IMR-90 (cell line): ENCODE measurements around the gene OR51E1. TPM values are rescaled to one million over a fixed set of nuclear protein-coding genes. Genes with fewer than 3 reads are reported as not detected.
A peak's percentile ranks its signal among the peaks of the same experiment; 100 is the strongest.

Experiments used
- ATAC-seq: fragments of 200-7000 bp; cut with Tn5 transposase; 2 replicates; pipeline ENCODE4 v1.9.1; 2020; ENCODE audit warnings: low read depth, mild to moderate bottlenecking, moderate library complexity
- Bru-seq: library from RNA; stranded (reverse); fragments of 400-500 nt; gene quantifications from one replicate; lab custom pipeline; 2021; lab: Mats Ljungman, UMichigan
- BruChase-seq, 2 experiments: library from RNA; stranded (reverse); fragments of 400-500 nt; gene quantifications; one replicate each; lab custom pipeline; 2021; lab: Mats Ljungman, UMichigan
- BruUV-seq: library from RNA; stranded (reverse); fragments of 400-500 nt; replicated peaks from 2 replicates; lab custom pipeline; 2021; lab: Mats Ljungman, UMichigan
- CTCF ChIA-PET: fragments of 300-600 bp; formaldehyde crosslinking; extraction: SDS; loops from one replicate; lab custom pipeline; 2021; ENCODE audit warnings: antibody characterized with exemption; lab: Yijun Ruan, JAX
- POLR2A ChIA-PET: fragments of 300-600 bp; sonication (Branson Sonifier 250); formaldehyde crosslinking; loops from one replicate; lab custom pipeline; 2022; ENCODE audit warnings: antibody characterized with exemption; ENCODE audit not compliant: unreplicated experiment; lab: Charles Lee
- DNase-seq: peaks from one replicate; pipeline ENCODE4 v3.0.0; 2013
- H2AFZ ChIP-seq: replicated peaks from 2 replicates; pipeline ENCODE3; 2013; ENCODE audit warnings: low read length, mild to moderate bottlenecking; ENCODE audit not compliant: poor library complexity
- H2AK5ac ChIP-seq: 2 replicates; pipeline ENCODE4 v1.6.1; 2013; ENCODE audit warnings: low read depth, low read length, inconsistent platforms
- H2AK9ac ChIP-seq: replicated peaks from 2 replicates; pipeline ENCODE3; 2013; ENCODE audit warnings: mild to moderate bottlenecking, low read depth, low read length, moderate library complexity; ENCODE audit not compliant: poor library complexity
- H2BK120ac ChIP-seq: 2 replicates; pipeline ENCODE4 v1.6.1; 2013; ENCODE audit warnings: low read depth, low read length, inconsistent platforms
- H2BK15ac ChIP-seq: 3 replicates; pipeline ENCODE4 v1.6.1; 2013; ENCODE audit warnings: low read depth, low read length, inconsistent platforms
- H2BK20ac ChIP-seq: 2 replicates; pipeline ENCODE4 v1.6.1; 2013; ENCODE audit warnings: low read depth, mild to moderate bottlenecking, inconsistent platforms, low read length, moderate library complexity
- H2BK5ac ChIP-seq: 2 replicates; pipeline ENCODE4 v1.6.1; 2013; ENCODE audit warnings: mild to moderate bottlenecking, low read depth, low read length, inconsistent platforms; ENCODE audit not compliant: poor library complexity, severe bottlenecking
- H3K14ac ChIP-seq: replicated peaks from 2 replicates; pipeline ENCODE4 v1.6.1; 2013; ENCODE audit warnings: low read depth, low read length, inconsistent platforms
- H3K18ac ChIP-seq: 2 replicates; pipeline ENCODE4 v1.6.1; 2013; ENCODE audit warnings: low read depth, low read length, control low read depth
- H3K23ac ChIP-seq: 2 replicates; pipeline ENCODE4 v1.6.1; 2013; ENCODE audit warnings: low read depth, low read length, inconsistent platforms
- H3K27ac ChIP-seq: 2 replicates; pipeline ENCODE4 v1.5.1; 2013; ENCODE audit warnings: mild to moderate bottlenecking, control low read depth, low read length; ENCODE audit not compliant: insufficient read depth
- H3K27me3 ChIP-seq: 2 replicates; pipeline ENCODE4 v1.6.1; 2013; ENCODE audit warnings: low read length; ENCODE audit not compliant: control insufficient read depth, insufficient read depth
- H3K36me3 ChIP-seq: 2 replicates; pipeline ENCODE4 v1.6.1; 2013; ENCODE audit warnings: low read length, mixed read lengths; ENCODE audit not compliant: control insufficient read depth, insufficient read depth
- H3K4ac ChIP-seq: 2 replicates; pipeline ENCODE4 v1.6.1; 2013; ENCODE audit warnings: low read depth, low read length, inconsistent platforms
- H3K4me1 ChIP-seq: 2 replicates; pipeline ENCODE4 v1.6.1; 2013; ENCODE audit warnings: low read length, mixed read lengths; ENCODE audit not compliant: control insufficient read depth, insufficient read depth
- H3K4me2 ChIP-seq: 2 replicates; pipeline ENCODE4 v1.6.1; 2013; ENCODE audit warnings: low read depth, mild to moderate bottlenecking, control low read depth, low read length, moderate library complexity
- H3K4me3 ChIP-seq: 2 replicates; pipeline ENCODE4 v1.5.1; 2013; ENCODE audit warnings: low read depth, mild to moderate bottlenecking, control low read depth, low read length, moderate library complexity; ENCODE audit not compliant: insufficient read depth
- H3K56ac ChIP-seq: 2 replicates; pipeline ENCODE4 v1.6.1; 2013; ENCODE audit warnings: low read length, inconsistent platforms; ENCODE audit not compliant: insufficient read depth; ENCODE audit errors: extremely low read depth
- H3K79me1 ChIP-seq, 2 experiments: 2 replicates each; pipeline ENCODE4 v1.6.1; 2013; ENCODE audit warnings: low read length in 2 of 2, inconsistent platforms in 1 of 2, low read depth in 1 of 2
- H3K9ac ChIP-seq: 2 replicates; pipeline ENCODE4 v1.6.1; 2013; ENCODE audit warnings: low read depth, low read length, control low read depth
- H3K9me1 ChIP-seq: 2 replicates; pipeline ENCODE4 v1.6.1; 2013; ENCODE audit warnings: low read length, inconsistent platforms; ENCODE audit not compliant: insufficient read depth
- H3K9me3 ChIP-seq: 2 replicates; pipeline ENCODE4 v1.6.1; 2013; ENCODE audit warnings: low read length; ENCODE audit not compliant: control insufficient read depth, insufficient read depth
- H4K20me1 ChIP-seq: 2 replicates; pipeline ENCODE4 v1.6.1; 2013; ENCODE audit warnings: low read length, inconsistent platforms; ENCODE audit not compliant: insufficient read depth
- H4K5ac ChIP-seq: 2 replicates; pipeline ENCODE4 v1.6.1; 2013; ENCODE audit warnings: mild to moderate bottlenecking, low read depth, low read length, control low read depth
- H4K8ac ChIP-seq, 2 experiments: 2 replicates each; pipeline ENCODE4 v1.6.1; 2013; ENCODE audit warnings: low read depth in 2 of 2, low read length in 2 of 2, control low read depth in 1 of 2, inconsistent platforms in 1 of 2
- H4K91ac ChIP-seq: 2 replicates; pipeline ENCODE4 v1.6.1; 2013; ENCODE audit warnings: low read depth, low read length, inconsistent platforms; ENCODE audit not compliant: insufficient read depth
- BHLHE40 ChIP-seq: fragments of 150-350 bp; IDR thresholded peaks from 2 replicates; pipeline ENCODE4 v1.6.1; 2016; ENCODE audit warnings: mild to moderate bottlenecking, low read depth, low read length
- CHD1 ChIP-seq: IDR thresholded peaks from 2 replicates; pipeline ENCODE4 v1.6.1; 2012; ENCODE audit warnings: low read depth, low read length, improper control_type of control experiment
- MAFK ChIP-seq: IDR thresholded peaks from 2 replicates; pipeline ENCODE4 v1.6.1; 2012; ENCODE audit warnings: low read depth, low read length, improper control_type of control experiment
- MAZ ChIP-seq: IDR thresholded peaks from 2 replicates; pipeline ENCODE4 v1.6.1; 2012; ENCODE audit warnings: low read depth, mild to moderate bottlenecking, low read length, improper control_type of control experiment, moderate library complexity, borderline replicate concordance
- MXI1 ChIP-seq: IDR thresholded peaks from 2 replicates; pipeline ENCODE4 v1.6.1; 2012; ENCODE audit warnings: low read depth, mild to moderate bottlenecking, low read length, moderate library complexity, borderline replicate concordance
- NFE2L2 ChIP-seq: fragments of 150-350 bp; IDR thresholded peaks from 2 replicates; pipeline ENCODE4 v1.6.1; 2016; ENCODE audit warnings: low read depth, mild to moderate bottlenecking, low read length
- POLR2A ChIP-seq: IDR thresholded peaks from 2 replicates; pipeline ENCODE4 v1.6.1; 2012; ENCODE audit warnings: mild to moderate bottlenecking, low read depth, low read length
- RAD21 ChIP-seq: IDR thresholded peaks from 2 replicates; pipeline ENCODE4 v1.6.1; 2012; ENCODE audit warnings: low read length, improper control_type of control experiment
- RCOR1 ChIP-seq: IDR thresholded peaks from 2 replicates; pipeline ENCODE4 v1.6.1; 2012; ENCODE audit warnings: mild to moderate bottlenecking, low read length, improper control_type of control experiment; ENCODE audit not compliant: insufficient replicate concordance
- RFX5 ChIP-seq: IDR thresholded peaks from 2 replicates; pipeline ENCODE4 v1.8.0; 2012; ENCODE audit warnings: low read depth, mild to moderate bottlenecking, low read length, moderate library complexity
- SMC3 ChIP-seq: fragments of 150-350 bp; IDR thresholded peaks from 2 replicates; pipeline ENCODE4 v1.6.1; 2016; ENCODE audit warnings: low read depth, mild to moderate bottlenecking, antibody characterized with exemption, low read length, moderate library complexity
- WGBS, 2 experiments: methylation state at CpG; one replicate each; pipeline versions ENCODE4 v1.1.5 to v1.1.7; 2013; ENCODE audit warnings: missing lambda C conversion rate in 2 of 2; ENCODE audit not compliant: insufficient read length in 1 of 2; ENCODE audit errors: extremely low coverage in 2 of 2; 5-methylcytosine and 5-hydroxymethylcytosine counted together
- dilution Hi-C: fragments of 300-500 bp; cut with HindIII; formaldehyde crosslinking; loops from one replicate; pipeline ENCODE4 v1.14.3; 2018; ENCODE audit warnings: low sequenced_read_pairs; ENCODE audit not compliant: unreplicated experiment
- in situ Hi-C: fragments of 300-500 bp; cut with MboI; formaldehyde crosslinking; loops from 3 replicates; pipeline ENCODE4 v1.14.3; 2019; ENCODE audit warnings: low sequenced_read_pairs, inconsistent platforms, mixed read lengths
- intact Hi-C: fragments of 100-400 bp; cut with micrococcal nuclease; formaldehyde crosslinking; loops from 2 replicates; pipeline ENCODE4 v1.10.0; 2022
- long read RNA-seq: library from polyadenylated mRNA; unstranded; transcript quantifications from one replicate; pipeline ENCODE4 v2.0.0, GENCODE V29; 2021; ENCODE audit not compliant: unreplicated experiment
- polyA plus RNA-seq, 3 experiments: library from polyadenylated mRNA; depleted of rRNA; stranded (reverse); fragments of >200 nt; gene quantifications; 2 replicates each; pipeline ENCODE4 v1.2.3, GENCODE V29; 2012; ENCODE audit warnings: low replicate concordance in 1 of 3
- total RNA-seq: library from RNA; depleted of rRNA; stranded (reverse); fragments of >200 nt; gene quantifications from 2 replicates; pipeline ENCODE4 v1.2.3, GENCODE V29; 2012; rRNA removed
- TF ChIP-seq, protein P1 (sequence below): fragments of 150-350 bp; IDR thresholded peaks from 2 replicates; pipeline ENCODE4 v1.6.1; 2017; ENCODE audit warnings: mild to moderate bottlenecking, antibody characterized with exemption, low read length, low read depth
- TF ChIP-seq, protein P2 (sequence below): conservative IDR thresholded peaks from 2 replicates; pipeline ENCODE4 v1.5.1; 2012; ENCODE audit warnings: mild to moderate bottlenecking, low read depth, low read length, improper control_type of control experiment
- TF ChIP-seq, protein P3 (sequence below): fragments of 150-350 bp; IDR thresholded peaks from 2 replicates; pipeline ENCODE4 v1.6.1; 2016; ENCODE audit warnings: low read depth, mild to moderate bottlenecking, low read length, moderate library complexity, borderline replicate concordance

Gene OR51E1, protein sequence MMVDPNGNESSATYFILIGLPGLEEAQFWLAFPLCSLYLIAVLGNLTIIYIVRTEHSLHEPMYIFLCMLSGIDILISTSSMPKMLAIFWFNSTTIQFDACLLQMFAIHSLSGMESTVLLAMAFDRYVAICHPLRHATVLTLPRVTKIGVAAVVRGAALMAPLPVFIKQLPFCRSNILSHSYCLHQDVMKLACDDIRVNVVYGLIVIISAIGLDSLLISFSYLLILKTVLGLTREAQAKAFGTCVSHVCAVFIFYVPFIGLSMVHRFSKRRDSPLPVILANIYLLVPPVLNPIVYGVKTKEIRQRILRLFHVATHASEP
- total RNA-seq: not detected in 2 replicates
- polyA plus RNA-seq (2012; rRNA removed): 0.02 TPM in 1 of 2 replicates, not detected in the other
- 0.02 TPM in 1 of 2 replicates, not detected in the other for polyA plus RNA-seq (2012; cell fraction: cytosol; rRNA removed)
- 0.01 TPM in 2 replicates for polyA plus RNA-seq (2012; cell fraction: nucleus; rRNA removed; ENCODE audit: low replicate concordance)
- Bru-seq, nascent RNA: not detected
- not detected for BruChase-seq, experiment 1, labeled RNA remaining after a 6-hour chase
- BruChase-seq, experiment 2, labeled RNA remaining after a 2-hour chase: not detected
- long read RNA-seq: 0 reads

DNA sequence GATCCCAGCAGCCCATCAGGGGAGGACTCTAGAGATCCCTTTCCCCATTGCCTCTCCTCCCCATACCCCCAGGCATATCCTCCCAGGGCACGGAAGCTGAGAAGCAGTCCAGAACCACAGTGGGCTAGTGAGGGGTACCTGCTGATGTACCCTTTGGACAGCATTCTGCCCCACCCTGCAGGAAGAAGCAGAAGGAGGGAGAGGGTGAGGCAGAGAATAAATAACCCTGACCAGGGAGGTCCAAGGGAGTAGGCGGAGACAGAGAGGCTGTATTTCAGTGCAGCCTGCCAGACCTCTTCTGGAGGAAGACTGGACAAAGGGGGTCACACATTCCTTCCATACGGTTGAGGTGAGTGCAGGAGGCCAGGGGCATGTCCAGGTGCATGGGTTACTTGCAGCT, at the start of gene OR51E1:
TSS of gene OR51E1 (plus strand) at position 301 of the 400 bp plus-strand sequence. CDS start 8,545 bp downstream, outside the sequence.
- intact Hi-C loops: no loop called here
- no peak within 1 kb of the TSS for H3K4me3 ChIP-seq
- no peak within 1 kb of the TSS for H3K18ac ChIP-seq
- no peak for DNase-seq
- no peak within 1 kb of the TSS for H4K8ac ChIP-seq
- ATAC-seq: no peak
- H3K36me3 ChIP-seq: no peaks in the 10 kb centered on the region
- no peak within 1 kb of the TSS for H2BK5ac ChIP-seq
- TF ChIP-seq, protein P1, sequence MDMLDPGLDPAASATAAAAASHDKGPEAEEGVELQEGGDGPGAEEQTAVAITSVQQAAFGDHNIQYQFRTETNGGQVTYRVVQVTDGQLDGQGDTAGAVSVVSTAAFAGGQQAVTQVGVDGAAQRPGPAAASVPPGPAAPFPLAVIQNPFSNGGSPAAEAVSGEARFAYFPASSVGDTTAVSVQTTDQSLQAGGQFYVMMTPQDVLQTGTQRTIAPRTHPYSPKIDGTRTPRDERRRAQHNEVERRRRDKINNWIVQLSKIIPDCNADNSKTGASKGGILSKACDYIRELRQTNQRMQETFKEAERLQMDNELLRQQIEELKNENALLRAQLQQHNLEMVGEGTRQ: no peak
- TF ChIP-seq NFE2L2 (no peak), POLR2A (no peak), MAZ (no peak), MAFK (no peak), RCOR1 (no peak), RFX5 (no peak), MXI1 (no peak), CHD1 (no peak), SMC3 (no peak), BHLHE40 (no peak), RAD21 (no peak)
- TF ChIP-seq, protein P2, sequence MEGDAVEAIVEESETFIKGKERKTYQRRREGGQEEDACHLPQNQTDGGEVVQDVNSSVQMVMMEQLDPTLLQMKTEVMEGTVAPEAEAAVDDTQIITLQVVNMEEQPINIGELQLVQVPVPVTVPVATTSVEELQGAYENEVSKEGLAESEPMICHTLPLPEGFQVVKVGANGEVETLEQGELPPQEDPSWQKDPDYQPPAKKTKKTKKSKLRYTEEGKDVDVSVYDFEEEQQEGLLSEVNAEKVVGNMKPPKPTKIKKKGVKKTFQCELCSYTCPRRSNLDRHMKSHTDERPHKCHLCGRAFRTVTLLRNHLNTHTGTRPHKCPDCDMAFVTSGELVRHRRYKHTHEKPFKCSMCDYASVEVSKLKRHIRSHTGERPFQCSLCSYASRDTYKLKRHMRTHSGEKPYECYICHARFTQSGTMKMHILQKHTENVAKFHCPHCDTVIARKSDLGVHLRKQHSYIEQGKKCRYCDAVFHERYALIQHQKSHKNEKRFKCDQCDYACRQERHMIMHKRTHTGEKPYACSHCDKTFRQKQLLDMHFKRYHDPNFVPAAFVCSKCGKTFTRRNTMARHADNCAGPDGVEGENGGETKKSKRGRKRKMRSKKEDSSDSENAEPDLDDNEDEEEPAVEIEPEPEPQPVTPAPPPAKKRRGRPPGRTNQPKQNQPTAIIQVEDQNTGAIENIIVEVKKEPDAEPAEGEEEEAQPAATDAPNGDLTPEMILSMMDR: no peak
- TF ChIP-seq, protein P3, sequence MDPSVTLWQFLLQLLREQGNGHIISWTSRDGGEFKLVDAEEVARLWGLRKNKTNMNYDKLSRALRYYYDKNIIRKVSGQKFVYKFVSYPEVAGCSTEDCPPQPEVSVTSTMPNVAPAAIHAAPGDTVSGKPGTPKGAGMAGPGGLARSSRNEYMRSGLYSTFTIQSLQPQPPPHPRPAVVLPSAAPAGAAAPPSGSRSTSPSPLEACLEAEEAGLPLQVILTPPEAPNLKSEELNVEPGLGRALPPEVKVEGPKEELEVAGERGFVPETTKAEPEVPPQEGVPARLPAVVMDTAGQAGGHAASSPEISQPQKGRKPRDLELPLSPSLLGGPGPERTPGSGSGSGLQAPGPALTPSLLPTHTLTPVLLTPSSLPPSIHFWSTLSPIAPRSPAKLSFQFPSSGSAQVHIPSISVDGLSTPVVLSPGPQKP: no peak
- no peak within 1 kb of the TSS for H3K4me2 ChIP-seq
- H4K20me1 ChIP-seq: no peaks in the 10 kb centered on the region
- no peak within 1 kb of the TSS; the same call in 1 of the 2 replicates for H3K14ac ChIP-seq
- H3K27ac ChIP-seq: no peak within 1 kb of the TSS
- H2AK9ac ChIP-seq: peak within 1 kb of the TSS; percentile 78
- no peak within 1 kb of the TSS for H2AK5ac ChIP-seq
- H3K56ac ChIP-seq: no peak within 1 kb of the TSS
- H4K91ac ChIP-seq: no peak within 1 kb of the TSS
- dilution Hi-C loops: no loop called here
- H3K4me1 ChIP-seq: no peaks in the 10 kb centered on the region
- no peak within 1 kb of the TSS for H4K5ac ChIP-seq
- H2BK120ac ChIP-seq: no peak within 1 kb of the TSS
- no peaks in the 10 kb centered on the region for H3K79me1 ChIP-seq
- BruUV-seq: no TSS peak
- no peak within 1 kb of the TSS for H2BK15ac ChIP-seq
- H3K9ac ChIP-seq: no peak within 1 kb of the TSS
- in situ Hi-C loops: no loop called here
- H2BK20ac ChIP-seq: no peak within 1 kb of the TSS
- 60% methylated on average over 1 of the region's 3 CpGs; no CpG with 5 or more reads in 1 of the 2 experiments for WGBS, 2 experiments
- H3K27me3 ChIP-seq: no peaks in the 10 kb centered on the region
- no peaks in the 10 kb centered on the region for H3K9me1 ChIP-seq
- no peaks in the 10 kb centered on the region for H3K9me3 ChIP-seq
- H3K23ac ChIP-seq: no peak within 1 kb of the TSS
- H3K4ac ChIP-seq: no peak within 1 kb of the TSS
- H2AFZ ChIP-seq: no peak within 1 kb of the TSS
- ChIA-PET POLR2A (no interaction called here), CTCF (no interaction called here)
